Measurements from ENCODE around the gene CBLL1. TPM values are rescaled to one million over a fixed set of nuclear protein-coding genes. Genes with fewer than 3 reads are reported as not detected.

The CBLL1 gene
- total and polyA plus RNA-seq, 10 of the 15 experiments (the other 5 are each of a cell fraction or from before 2014, with no cell fraction given): 7.2 to 40.1 (median 23.4) TPM

DNA sequence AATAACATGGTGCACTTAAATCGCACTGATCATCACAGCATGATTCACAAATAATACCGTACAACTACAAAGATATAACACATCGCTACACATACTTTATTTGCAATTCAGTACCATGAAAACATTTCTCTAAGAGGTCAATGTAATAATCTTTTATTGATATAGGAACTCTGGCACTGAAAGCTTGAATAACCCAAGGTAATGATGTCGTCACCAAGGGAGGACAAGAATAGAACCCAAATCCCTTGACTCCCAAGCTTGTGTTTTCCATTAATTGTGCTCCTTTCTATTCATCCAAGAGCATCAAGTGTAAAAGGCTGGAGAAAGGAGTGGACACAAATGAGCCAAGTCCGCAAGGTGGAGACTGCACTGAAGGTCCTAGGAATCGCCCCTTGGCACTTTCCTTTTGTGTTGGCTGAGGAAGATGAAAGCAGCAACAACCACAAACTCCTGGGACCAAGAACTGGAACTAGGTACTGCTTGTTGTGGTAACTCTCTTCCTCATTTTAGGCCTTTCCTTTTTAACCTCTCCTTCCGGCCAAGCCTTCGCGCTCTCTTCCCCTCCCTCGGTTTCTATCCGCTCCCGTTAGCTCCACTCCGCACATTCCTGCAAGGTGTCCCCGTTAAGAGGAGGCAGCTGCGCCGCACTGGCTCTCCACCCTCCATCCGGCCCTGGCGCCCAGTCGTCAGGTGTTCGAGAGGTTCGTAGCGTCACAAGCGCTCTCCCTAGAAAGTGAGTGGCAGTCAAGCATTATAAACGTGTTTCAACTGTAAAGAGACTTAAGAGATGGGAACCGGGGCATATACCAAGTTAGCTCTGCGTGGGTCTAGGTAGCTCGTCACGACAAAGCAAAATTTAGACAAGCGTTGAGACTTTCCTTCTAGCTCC, 1.0 kb upstream of the CBLL1 start:
- Histone ChIP-seq H3K27me3 (replicated peaks in 1 of 2; ENCODE audit: control insufficient read depth in 2 of 2, insufficient read depth in 2 of 2, low read length in 1 of 2) (no peaks in the 10 kb centered on the region), H3K4me2 (ENCODE audit: control insufficient read depth, insufficient read depth) (peak overlapping the region; percentile 99), H4K20me1 (ENCODE audit: control insufficient read depth, insufficient read depth) (peaks cover 5% of the 10 kb centered on the region; the same call in 1 of the 2 replicates), H3K4me1 (ENCODE audit: control insufficient read depth, insufficient read depth, low read length) (peaks cover 8% of the 10 kb centered on the region), H3K9ac (ENCODE audit: control insufficient read depth, insufficient read depth, low read length) (peak overlapping the region; percentile 98), H3K36me3 (ENCODE audit: control insufficient read depth in 2 of 2, insufficient read depth in 2 of 2, low read length in 1 of 2) (peaks cover 0 to 3% of the 10 kb centered on the region in 2 experiments; a peak in 1 of 4 replicates), H3K9me3 (replicated peaks; ENCODE audit: control insufficient read depth, insufficient read depth, low read length) (no peaks in the 10 kb centered on the region), H3K4me3 (peak overlapping the region; percentile 87), H3K27ac (ENCODE audit: control insufficient read depth, insufficient read depth) (peak overlapping the region; percentile 100), H2AFZ (ENCODE audit: control insufficient read depth, low read depth, low read length) (peak overlapping the region; percentile 100), H3K79me2 (ENCODE audit: control insufficient read depth, insufficient read depth, low read length) (peaks cover 42% of the 10 kb centered on the region)
- peak; percentile 56 for DNase-seq (ENCODE audit: low read depth, low spot score)
- in situ Hi-C loops (cut with MboI): loop anchor here (5.0 kb wide), 1 partner anchor 129 kb away; no protein-coding TSS in a partner anchor
- peak; percentile 95 for FAIRE-seq
- peak; percentile 50 for ATAC-seq
- intact Hi-C loops (cut with micrococcal nuclease; ENCODE audit: unreplicated experiment): loop anchor here (2.0 to 10.0 kb wide), 2 partner anchors 132 to 402 kb away; no protein-coding TSS in a partner anchor
- ChIA-PET POLR2A (interaction anchor here (0.5 to 1.9 kb wide), 5 partner anchors 147 to 926 kb away, joined by 3 to 14 read pairs (median 3); partner anchors contain the start of genes COG5, DUS4L and HBP1), CTCF (interaction anchor here (0.6 to 3.7 kb wide), 23 partner anchors 8 to 594 kb away, joined by 3 to 25 read pairs (median 4); partner anchors contain the start of gene DLD), RAD21 (ENCODE audit: unreplicated experiment) (interaction anchor here (0.6 to 2.7 kb wide), 13 partner anchors 9 to 574 kb away, joined by 3 to 11 read pairs (median 4); partner anchors contain the start of genes COG5, DUS4L and HBP1), SMC1A (ENCODE audit: uncharacterized antibody, unreplicated experiment) (interaction anchor here (0.7 to 2.9 kb wide), 13 partner anchors 10 to 402 kb away, joined by 3 to 16 read pairs (median 4); partner anchors contain the start of genes DLD and SLC26A3)
- TSS peak; percentile 80 for BruUV-seq (replicated peaks)
- WGBS (ENCODE audit: insufficient coverage, insufficient replicate concordance, low lambda C conversion rate, missing lambda C conversion rate): 10% methylated on average over 29 of the region's 29 CpGs
- TF ChIP-seq ZNF207 (IDR thresholded peaks at IDR 0.05; ENCODE audit: borderline replicate concordance) (no peak), JUNB (IDR thresholded peaks at IDR 0.05) (0 out of 2 replicates have a peak, but pooled peaks have one; percentile 40), GABPA (IDR thresholded peaks at IDR 0.05; ENCODE audit: low read depth) (no peak; the same call in 1 of the 2 replicates), CREM (IDR thresholded peaks at IDR 0.05; ENCODE audit: low read depth) (no peak), SREBF2 (IDR thresholded peaks at IDR 0.05; ENCODE audit: low read length) (no peak), ZNF384 (IDR thresholded peaks at IDR 0.05; ENCODE audit: borderline replicate concordance, low read depth, low read length) (no peak; the same call in 1 of the 2 replicates), HDGF (IDR thresholded peaks at IDR 0.05) (peak; percentile 88), WRNIP1 (IDR thresholded peaks at IDR 0.05; ENCODE audit: borderline replicate concordance, low read depth, low read length) (0 out of 2 replicates have a peak, but pooled peaks have one; percentile 28), MEF2B (IDR thresholded peaks at IDR 0.05; ENCODE audit: partially characterized antibody, poor library complexity, severe bottlenecking) (no peak), PML (IDR thresholded peaks at IDR 0.05; ENCODE audit: low read length) (no peak), YY1 (IDR thresholded peaks at IDR 0.05; ENCODE audit: low read depth, low read length) (no peak), KLF5 (IDR thresholded peaks at IDR 0.05; ENCODE audit: partially characterized antibody) (no peak), NR2F1 (conservative IDR thresholded peaks at IDR 0.05) (0 out of 2 replicates have a peak, but pooled peaks have one; percentile 38), TBL1XR1 (IDR thresholded peaks at IDR 0.05; ENCODE audit: low read depth, low read length) (peak; percentile 16; the same call in 1 of the 2 replicates), BMI1 (IDR thresholded peaks at IDR 0.05; ENCODE audit: borderline replicate concordance) (0 out of 2 replicates have a peak, but pooled peaks have one; percentile 50), HDAC6 (IDR thresholded peaks at IDR 0.05; ENCODE audit: unreplicated experiment) (no peak)
- TF ChIP-seq, protein P1, sequence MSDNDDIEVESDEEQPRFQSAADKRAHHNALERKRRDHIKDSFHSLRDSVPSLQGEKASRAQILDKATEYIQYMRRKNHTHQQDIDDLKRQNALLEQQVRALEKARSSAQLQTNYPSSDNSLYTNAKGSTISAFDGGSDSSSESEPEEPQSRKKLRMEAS (IDR thresholded peaks at IDR 0.05; ENCODE audit: low read depth, low read length): no peak
- TF ChIP-seq, protein P2, sequence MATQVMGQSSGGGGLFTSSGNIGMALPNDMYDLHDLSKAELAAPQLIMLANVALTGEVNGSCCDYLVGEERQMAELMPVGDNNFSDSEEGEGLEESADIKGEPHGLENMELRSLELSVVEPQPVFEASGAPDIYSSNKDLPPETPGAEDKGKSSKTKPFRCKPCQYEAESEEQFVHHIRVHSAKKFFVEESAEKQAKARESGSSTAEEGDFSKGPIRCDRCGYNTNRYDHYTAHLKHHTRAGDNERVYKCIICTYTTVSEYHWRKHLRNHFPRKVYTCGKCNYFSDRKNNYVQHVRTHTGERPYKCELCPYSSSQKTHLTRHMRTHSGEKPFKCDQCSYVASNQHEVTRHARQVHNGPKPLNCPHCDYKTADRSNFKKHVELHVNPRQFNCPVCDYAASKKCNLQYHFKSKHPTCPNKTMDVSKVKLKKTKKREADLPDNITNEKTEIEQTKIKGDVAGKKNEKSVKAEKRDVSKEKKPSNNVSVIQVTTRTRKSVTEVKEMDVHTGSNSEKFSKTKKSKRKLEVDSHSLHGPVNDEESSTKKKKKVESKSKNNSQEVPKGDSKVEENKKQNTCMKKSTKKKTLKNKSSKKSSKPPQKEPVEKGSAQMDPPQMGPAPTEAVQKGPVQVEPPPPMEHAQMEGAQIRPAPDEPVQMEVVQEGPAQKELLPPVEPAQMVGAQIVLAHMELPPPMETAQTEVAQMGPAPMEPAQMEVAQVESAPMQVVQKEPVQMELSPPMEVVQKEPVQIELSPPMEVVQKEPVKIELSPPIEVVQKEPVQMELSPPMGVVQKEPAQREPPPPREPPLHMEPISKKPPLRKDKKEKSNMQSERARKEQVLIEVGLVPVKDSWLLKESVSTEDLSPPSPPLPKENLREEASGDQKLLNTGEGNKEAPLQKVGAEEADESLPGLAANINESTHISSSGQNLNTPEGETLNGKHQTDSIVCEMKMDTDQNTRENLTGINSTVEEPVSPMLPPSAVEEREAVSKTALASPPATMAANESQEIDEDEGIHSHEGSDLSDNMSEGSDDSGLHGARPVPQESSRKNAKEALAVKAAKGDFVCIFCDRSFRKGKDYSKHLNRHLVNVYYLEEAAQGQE (IDR thresholded peaks at IDR 0.05; ENCODE audit: low read depth, low read length): no peak
